GM19452 (cell line): ENCODE data around the gene SLC15A4.

Source experiments
- ATAC-seq: cut with Tn5 transposase; IDR thresholded peaks from one replicate; pipeline ENCODE4 v1.9.1; 2021; ENCODE audit not compliant: unreplicated experiment

The SLC15A4 gene

DNA sequence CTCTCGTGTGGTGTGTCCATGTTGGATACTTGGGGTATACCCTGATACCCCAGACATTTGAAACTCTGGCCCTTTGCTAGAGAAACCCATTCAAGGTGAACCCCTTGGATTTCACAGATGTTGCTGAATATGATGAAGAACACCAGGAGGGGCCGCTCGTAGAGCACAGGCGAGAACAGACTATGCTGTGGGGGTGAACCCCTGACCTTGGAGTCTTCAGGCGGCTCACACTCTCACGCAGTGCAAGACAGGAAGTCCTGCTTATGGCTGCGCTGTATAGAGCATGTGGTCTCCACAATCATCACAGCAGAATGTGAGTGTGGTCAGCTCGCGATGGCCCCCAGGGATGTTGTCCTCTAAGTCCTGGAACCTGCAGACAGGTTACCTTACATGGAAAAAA lies 60.4 kb downstream of the SLC15A4 start:
- ATAC-seq, result no peak

DNA sequence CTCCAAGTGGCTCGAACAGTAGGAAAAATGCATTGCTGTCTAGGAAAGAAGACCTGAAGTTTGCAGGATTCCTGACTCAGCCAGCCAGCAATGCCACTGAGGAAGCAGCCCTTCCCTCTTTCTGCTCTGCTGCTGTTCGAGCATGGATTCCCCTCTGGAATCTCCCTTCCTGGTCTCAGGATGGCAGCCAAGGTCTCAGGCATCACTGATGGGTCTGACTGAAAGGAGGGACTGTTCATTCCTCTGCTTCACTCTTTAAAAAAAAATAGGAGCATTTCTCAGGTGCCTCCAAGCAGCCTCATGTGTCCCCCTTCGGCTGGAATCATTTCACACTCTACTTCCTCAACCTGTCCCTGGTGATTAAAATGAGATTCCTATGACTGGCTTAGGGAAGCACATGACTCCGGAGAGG lies 62.4 kb downstream of the SLC15A4 start:
- ATAC-seq, result no peak

DNA sequence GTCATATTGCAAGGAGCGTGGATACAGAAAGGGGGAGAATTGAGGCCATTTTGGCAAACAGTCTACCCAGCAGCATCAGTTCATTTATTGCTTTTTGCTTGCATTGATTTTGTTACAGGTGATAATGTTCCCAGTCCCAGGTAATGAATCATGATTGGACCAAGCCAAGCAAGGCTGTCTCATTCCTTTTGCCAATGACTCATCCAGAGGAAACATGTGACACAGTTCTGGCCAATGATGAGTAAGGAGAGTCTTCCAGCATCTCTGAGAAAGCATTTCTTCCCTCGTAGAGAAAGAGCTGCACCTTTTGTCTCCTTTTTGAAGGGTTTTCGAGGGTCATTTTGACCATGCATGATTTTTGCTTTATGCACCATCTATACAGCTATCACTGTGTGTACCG lies 68.2 kb downstream of the SLC15A4 start:
- no peak for ATAC-seq

GRCh38 chr12:128754275-128754674 lies 69.5 kb downstream of the SLC15A4 start:
- ATAC-seq, result no peak

DNA sequence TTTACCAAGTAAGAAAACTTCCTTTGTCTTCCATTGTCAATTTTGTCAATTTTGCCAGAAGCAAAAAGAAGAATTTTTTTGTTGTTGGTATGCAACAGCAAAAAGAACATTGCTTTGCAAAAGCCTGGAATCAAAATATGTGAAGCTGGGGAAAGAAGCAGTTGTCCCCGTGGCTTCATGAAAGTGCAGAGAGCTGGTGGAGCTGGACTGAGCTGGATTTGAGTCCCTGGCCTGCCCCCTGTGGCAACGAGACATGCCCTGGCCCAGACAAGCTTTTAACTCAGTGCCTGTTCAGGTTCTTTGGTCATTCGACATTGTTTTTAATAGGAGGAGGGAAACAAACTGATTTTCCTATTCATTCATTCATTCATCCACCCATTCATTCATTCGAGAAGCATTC lies 70.3 kb downstream of the SLC15A4 start:
- ATAC-seq, result no peak

DNA sequence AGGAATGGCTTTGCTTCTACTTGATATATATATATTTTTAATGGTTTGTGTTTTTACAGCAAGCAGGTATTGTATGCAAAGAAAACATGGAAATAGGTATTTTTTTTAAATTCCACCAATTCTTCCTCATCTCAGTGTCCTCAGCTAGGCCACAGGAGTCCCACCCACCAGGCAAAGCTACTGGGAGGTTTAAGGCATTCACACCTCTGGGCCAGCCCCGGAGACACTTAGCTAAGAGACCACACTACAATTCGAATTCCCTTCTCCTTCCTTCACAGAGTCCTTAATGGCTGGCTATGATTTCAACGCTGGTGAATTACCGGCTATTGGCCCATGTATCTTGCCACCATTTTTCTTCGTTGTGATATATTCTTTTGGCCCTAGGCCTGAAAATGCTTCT lies 71.4 kb downstream of the SLC15A4 start:
- no peak for ATAC-seq

DNA sequence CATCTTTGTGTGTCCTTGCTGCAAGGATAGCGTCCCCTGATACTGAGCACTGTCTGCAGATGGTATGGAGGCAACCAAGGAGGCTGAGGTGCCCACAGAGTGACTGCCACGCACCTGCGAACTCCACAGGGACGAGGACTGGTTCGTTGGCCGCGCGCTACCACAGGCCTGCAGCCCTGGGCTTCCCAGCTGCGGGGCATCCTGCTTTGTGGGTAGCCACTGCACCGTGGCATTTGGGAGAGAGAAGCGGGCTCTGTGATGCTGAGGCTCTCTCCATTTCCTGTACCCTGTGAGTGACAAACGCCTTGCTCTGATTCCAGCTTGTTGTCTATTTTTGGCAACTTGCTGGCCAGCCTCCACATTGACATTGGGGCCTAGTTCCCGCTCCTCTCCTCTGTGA lies 76.3 kb downstream of the SLC15A4 start:
- ATAC-seq, result no peak

DNA sequence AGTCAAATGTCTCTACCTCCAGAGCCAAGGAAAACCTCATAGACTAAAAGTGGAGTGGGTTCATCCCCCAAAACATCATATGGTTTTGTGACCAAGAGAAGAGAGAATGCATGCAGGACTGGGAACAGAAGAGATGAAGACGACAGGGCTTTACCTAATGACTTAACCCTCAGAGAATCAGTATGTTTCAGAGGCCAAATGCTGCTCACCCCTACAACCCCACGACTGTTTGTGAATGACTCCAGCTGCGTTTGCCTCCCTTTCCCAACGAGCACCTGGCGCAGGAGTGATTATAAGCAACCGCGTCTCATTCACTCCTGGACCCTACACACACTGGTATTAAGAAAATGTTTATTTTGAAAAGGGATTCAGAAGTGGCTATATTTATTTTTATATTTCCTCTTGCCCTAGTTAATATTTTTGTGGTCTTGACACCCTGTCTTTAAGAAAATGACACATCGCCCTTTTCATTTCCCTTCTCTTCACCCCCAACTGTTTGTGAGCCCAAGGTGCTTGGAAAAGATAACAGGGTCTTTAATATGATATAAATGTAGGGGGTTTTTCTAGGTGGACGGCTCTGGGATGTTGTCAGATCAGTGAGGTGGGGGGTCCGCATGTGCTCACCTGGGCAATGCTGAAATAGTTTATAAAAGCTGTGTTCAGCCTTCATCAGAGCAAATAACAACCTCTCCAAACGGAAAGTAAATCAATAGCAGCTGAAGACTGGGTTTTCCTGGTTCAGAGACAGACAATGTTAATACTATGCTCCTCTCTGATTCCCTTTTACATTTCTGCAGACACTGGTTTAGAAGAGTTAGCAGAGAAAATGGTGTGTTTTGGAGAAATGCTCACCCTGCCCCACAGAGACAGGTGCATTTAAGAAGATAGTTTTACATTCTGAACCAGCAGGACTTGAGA lies 77.7 kb downstream of the SLC15A4 start:
- no peak for ATAC-seq

- ATAC-seq, result no peak
Measured at GRCh38 chr12:128743916-128744315, 79.8 kb downstream of the SLC15A4 start.
